ENCODE results near the gene MRAS.

MRAS gene

GRCh38 chr3:138347960-138348753 is at the start of gene MRAS:
TSS of gene MRAS (plus strand) at chr3:138348579. CDS start at chr3:138372884, 24,305 bp downstream.
- H3K27ac Mint-ChIP-seq: no peak within 1 kb of the TSS
- H3K9me3 Mint-ChIP-seq: no peaks in the 10 kb centered on the region
- peak within 1 kb of the TSS; percentile 91 for H3K4me3 Mint-ChIP-seq

GRCh38 chr3:138300647-138301046 is 47.7 kb upstream of the MRAS start:
- peaks cover 8% of the 10 kb centered on the region for H3K4me1 Mint-ChIP-seq
- no peaks in the 10 kb centered on the region for H3K9me3 Mint-ChIP-seq
- no peak overlapping the region for H3K27ac Mint-ChIP-seq
- no peak overlapping the region for H3K4me3 Mint-ChIP-seq
- no peaks in the 10 kb centered on the region for H3K27me3 Mint-ChIP-seq
- H3K36me3 Mint-ChIP-seq: peaks cover 4% of the 10 kb centered on the region

More at GRCh38 chr3:138347960-138348753, at the start of gene MRAS:
- Mint-ChIP-seq H3K4me1 (peaks cover 8% of the 10 kb centered on the region), H3K27me3 (peaks cover 13% of the 10 kb centered on the region), H3K36me3 (no peaks in the 10 kb centered on the region)

GRCh38 chr3:138303474-138303873 is 44.9 kb upstream of the MRAS start:
- Mint-ChIP-seq H3K4me1 (no peaks in the 10 kb centered on the region), H3K4me3 (no peak overlapping the region), H3K27ac (no peak overlapping the region), H3K27me3 (no peaks in the 10 kb centered on the region), H3K36me3 (peaks cover 12% of the 10 kb centered on the region), H3K9me3 (peaks cover 12% of the 10 kb centered on the region)

- Mint-ChIP-seq H3K4me1 (no peaks in the 10 kb centered on the region), H3K9me3 (peaks cover 43% of the 10 kb centered on the region), H3K4me3 (no peak overlapping the region), H3K27ac (no peak overlapping the region), H3K36me3 (peaks cover 23% of the 10 kb centered on the region), H3K27me3 (no peaks in the 10 kb centered on the region)
Observed at GRCh38 chr3:138307899-138308298, 40.5 kb upstream of the MRAS start.

GRCh38 chr3:138308783-138309182 is 39.6 kb upstream of the MRAS start:
- H3K4me1 Mint-ChIP-seq: no peaks in the 10 kb centered on the region
- H3K9me3 Mint-ChIP-seq: peaks cover 43% of the 10 kb centered on the region
- H3K36me3 Mint-ChIP-seq: peaks cover 23% of the 10 kb centered on the region
- no peak overlapping the region for H3K27ac Mint-ChIP-seq
- H3K27me3 Mint-ChIP-seq: no peaks in the 10 kb centered on the region
- no peak overlapping the region for H3K4me3 Mint-ChIP-seq

GRCh38 chr3:138310494-138310893 is 37.9 kb upstream of the MRAS start:
- H3K4me1 Mint-ChIP-seq: peaks cover 4% of the 10 kb centered on the region
- H3K27ac Mint-ChIP-seq: no peak overlapping the region
- no peak overlapping the region for H3K4me3 Mint-ChIP-seq
- peaks cover 43% of the 10 kb centered on the region for H3K9me3 Mint-ChIP-seq
- no peaks in the 10 kb centered on the region for H3K27me3 Mint-ChIP-seq
- H3K36me3 Mint-ChIP-seq: peaks cover 23% of the 10 kb centered on the region

- H3K27me3 Mint-ChIP-seq: no peaks in the 10 kb centered on the region
- peaks cover 13% of the 10 kb centered on the region for H3K36me3 Mint-ChIP-seq
- H3K27ac Mint-ChIP-seq: no peak overlapping the region
- H3K4me3 Mint-ChIP-seq: no peak overlapping the region
- H3K9me3 Mint-ChIP-seq: peaks cover 29% of the 10 kb centered on the region
- H3K4me1 Mint-ChIP-seq: peaks cover 4% of the 10 kb centered on the region
Observed at GRCh38 chr3:138314751-138315150, 33.6 kb upstream of the MRAS start.

GRCh38 chr3:138317687-138318086 is 30.7 kb upstream of the MRAS start:
- no peak overlapping the region for H3K27ac Mint-ChIP-seq
- H3K36me3 Mint-ChIP-seq: no peaks in the 10 kb centered on the region
- H3K9me3 Mint-ChIP-seq: peaks cover under 1% of the 10 kb centered on the region
- H3K4me1 Mint-ChIP-seq: peaks cover 25% of the 10 kb centered on the region
- H3K4me3 Mint-ChIP-seq: no peak overlapping the region
- no peaks in the 10 kb centered on the region for H3K27me3 Mint-ChIP-seq

GRCh38 chr3:138323971-138324370 is 24.4 kb upstream of the MRAS start:
- H3K36me3 Mint-ChIP-seq: no peaks in the 10 kb centered on the region
- peaks cover 55% of the 10 kb centered on the region for H3K4me1 Mint-ChIP-seq
- no peak overlapping the region for H3K4me3 Mint-ChIP-seq
- H3K27ac Mint-ChIP-seq: no peak overlapping the region
- no peaks in the 10 kb centered on the region for H3K9me3 Mint-ChIP-seq
- H3K27me3 Mint-ChIP-seq: no peaks in the 10 kb centered on the region

- Mint-ChIP-seq H3K27ac (peak overlapping the region; percentile 17), H3K4me3 (no peak overlapping the region), H3K9me3 (no peaks in the 10 kb centered on the region), H3K36me3 (no peaks in the 10 kb centered on the region), H3K4me1 (peaks cover 63% of the 10 kb centered on the region), H3K27me3 (no peaks in the 10 kb centered on the region)
Observed at GRCh38 chr3:138325990-138326389, 22.4 kb upstream of the MRAS start.

GRCh38 chr3:138326866-138327595 is 21.3 kb upstream of the MRAS start:
- Mint-ChIP-seq H3K36me3 (no peaks in the 10 kb centered on the region), H3K4me3 (no peak overlapping the region), H3K27ac (no peak overlapping the region), H3K27me3 (no peaks in the 10 kb centered on the region), H3K9me3 (no peaks in the 10 kb centered on the region), H3K4me1 (peaks cover 54% of the 10 kb centered on the region)

- peaks cover 53% of the 10 kb centered on the region for H3K4me1 Mint-ChIP-seq
- H3K36me3 Mint-ChIP-seq: no peaks in the 10 kb centered on the region
- no peaks in the 10 kb centered on the region for H3K27me3 Mint-ChIP-seq
- H3K9me3 Mint-ChIP-seq: no peaks in the 10 kb centered on the region
- H3K4me3 Mint-ChIP-seq: no peak overlapping the region
- no peak overlapping the region for H3K27ac Mint-ChIP-seq
Observed at GRCh38 chr3:138327831-138328230, 20.5 kb upstream of the MRAS start.

- no peak overlapping the region for H3K27ac Mint-ChIP-seq
- no peaks in the 10 kb centered on the region for H3K9me3 Mint-ChIP-seq
- no peaks in the 10 kb centered on the region for H3K27me3 Mint-ChIP-seq
- no peaks in the 10 kb centered on the region for H3K36me3 Mint-ChIP-seq
- peak overlapping the region; percentile 88 for H3K4me3 Mint-ChIP-seq
- peaks cover 48% of the 10 kb centered on the region for H3K4me1 Mint-ChIP-seq
Observed at GRCh38 chr3:138328341-138328740, 20.0 kb upstream of the MRAS start.

- Mint-ChIP-seq H3K4me1 (peaks cover 41% of the 10 kb centered on the region), H3K27ac (peak within 1 kb of the TSS; percentile 63), H3K27me3 (no peaks in the 10 kb centered on the region), H3K9me3 (no peaks in the 10 kb centered on the region), H3K36me3 (no peaks in the 10 kb centered on the region), H3K4me3 (peak within 1 kb of the TSS; percentile 88)
Observed at GRCh38 chr3:138329127-138329983, 19.0 kb upstream of the MRAS start, which contains the start of gene NME9. TSS of gene NME9 (minus strand) at chr3:138329851. CDS start at chr3:138329335, 516 bp downstream.

GRCh38 chr3:138329984-138330293 is 18.4 kb upstream of the MRAS start:
- no peaks in the 10 kb centered on the region for H3K9me3 Mint-ChIP-seq
- H3K4me1 Mint-ChIP-seq: peaks cover 35% of the 10 kb centered on the region
- peak overlapping the region; percentile 63 for H3K27ac Mint-ChIP-seq
- no peaks in the 10 kb centered on the region for H3K36me3 Mint-ChIP-seq
- no peaks in the 10 kb centered on the region for H3K27me3 Mint-ChIP-seq
- peak overlapping the region; percentile 88 for H3K4me3 Mint-ChIP-seq
